Keratinocyte (primary cell): ENCODE results near the gene ZNF674. TPM values are rescaled to one million over a fixed set of nuclear protein-coding genes. Genes with fewer than 3 reads are reported as not detected.
A peak's percentile ranks its signal among the peaks of the same experiment; 100 is the strongest.

Experiments used
- DNase-seq: peaks from one replicate; pipeline ENCODE4 v3.0.0-alpha.2; 2011; ENCODE audit warnings: low read depth, missing footprints, low spot score
- FAIRE-seq: peaks from 2 replicates; lab custom pipeline; 2011; peaks lifted over from hg19 to GRCh38; lab: Jason Lieb, UNC
- H2AFZ ChIP-seq: 2 replicates; pipeline ENCODE4 v1.6.0; 2012; ENCODE audit warnings: low read length, control low read depth, inconsistent platforms; ENCODE audit not compliant: control insufficient read depth
- H3K27ac ChIP-seq: 2 replicates; pipeline ENCODE4 v1.5.1; 2011; ENCODE audit warnings: low read length; ENCODE audit not compliant: control insufficient read depth, insufficient read depth
- H3K27me3 ChIP-seq: 3 replicates; pipeline ENCODE4 v1.6.0; 2011; ENCODE audit warnings: low read length; ENCODE audit not compliant: control insufficient read depth, insufficient read depth; ENCODE audit errors: extremely low read depth
- H3K36me3 ChIP-seq, 2 experiments: 2 replicates in 1 of 2; 3 replicates in 1 of 2; pipeline ENCODE4 v1.5.1; 2011; ENCODE audit warnings: low read length in 2 of 2, mild to moderate bottlenecking in 1 of 2; ENCODE audit not compliant: control insufficient read depth in 2 of 2, insufficient read depth in 2 of 2; ENCODE audit errors: extremely low read depth in 1 of 2
- H3K4me1 ChIP-seq: 3 replicates; pipeline ENCODE4 v1.5.1; 2011; ENCODE audit warnings: low read length; ENCODE audit not compliant: control insufficient read depth, insufficient read depth; ENCODE audit errors: extremely low read depth
- H3K4me2 ChIP-seq: 3 replicates; pipeline ENCODE4 v1.6.0; 2011; ENCODE audit warnings: low read depth, low read length; ENCODE audit not compliant: control insufficient read depth, insufficient read depth; ENCODE audit errors: extremely low read depth
- H3K4me3 ChIP-seq, 3 experiments: fragments of 200-600 bp in 1 of 3; sonication (generic) in 1 of 3; 2 replicates in 2 of 3; 3 replicates in 1 of 3; pipeline ENCODE4 v1.5.1; 2011 to 2016; ENCODE audit warnings: low read length in 3 of 3, mild to moderate bottlenecking in 3 of 3, control low read depth in 2 of 3, inconsistent platforms in 1 of 3, low read depth in 1 of 3, mixed read lengths in 1 of 3, mixed run types in 1 of 3, moderate library complexity in 1 of 3; ENCODE audit not compliant: control insufficient read depth in 2 of 3, insufficient read depth in 2 of 3; ENCODE audit errors: extremely low read depth in 1 of 3
- H3K79me2 ChIP-seq: 2 replicates; pipeline ENCODE4 v1.6.0; 2012; ENCODE audit warnings: low read length; ENCODE audit not compliant: control insufficient read depth, insufficient read depth
- H3K9ac ChIP-seq: 3 replicates; pipeline ENCODE4 v1.6.0; 2011; ENCODE audit warnings: low read length; ENCODE audit not compliant: control insufficient read depth, insufficient read depth; ENCODE audit errors: extremely low read depth
- H3K9me1 ChIP-seq: 3 replicates; pipeline ENCODE4 v1.6.0; 2011; ENCODE audit warnings: low read length; ENCODE audit not compliant: control insufficient read depth, insufficient read depth; ENCODE audit errors: extremely low read depth
- H3K9me3 ChIP-seq: 2 replicates; pipeline ENCODE4 v1.5.1; 2012; ENCODE audit warnings: low read depth, low read length; ENCODE audit not compliant: control insufficient read depth
- H4K20me1 ChIP-seq: 3 replicates; pipeline ENCODE4 v1.6.0; 2011; ENCODE audit warnings: low read length; ENCODE audit not compliant: control insufficient read depth, insufficient read depth; ENCODE audit errors: extremely low read depth
- CTCF ChIP-seq, 3 experiments: IDR thresholded peaks in 1 of 3; conservative IDR thresholded peaks in 1 of 3; optimal IDR thresholded peaks in 1 of 3; 2 replicates in 2 of 3; 3 replicates in 1 of 3; pipeline versions ENCODE3 to v1.5.1; 2011; ENCODE audit warnings: low read length in 3 of 3, mild to moderate bottlenecking in 3 of 3, moderate library complexity in 2 of 3, control low read depth in 1 of 3, inconsistent platforms in 1 of 3; ENCODE audit not compliant: insufficient read depth in 2 of 3; ENCODE audit errors: extremely low read depth in 1 of 3
- EZH2 ChIP-seq: IDR thresholded peaks from one replicate; pipeline ENCODE4 v1.6.1; 2012; ENCODE audit warnings: inconsistent platforms, mild to moderate bottlenecking, low read length, moderate library complexity
- dilution Hi-C: fragments of 300-500 bp; cut with MboI; formaldehyde crosslinking; loops from one replicate; pipeline ENCODE4 v1.7.0; 2020; ENCODE audit warnings: low sequenced_read_pairs; ENCODE audit not compliant: extremely low pct_ligation_motif_present
- polyA plus RNA-seq, 5 experiments: library from polyadenylated mRNA; depleted of rRNA in 3 of 5; stranded (reverse) in 3 of 5; stranded (forward) in 1 of 5; unstranded in 1 of 5; fragments of >200 nt; gene quantifications; 1 replicate in 1 of 5; 2 replicates in 3 of 5; 3 replicates in 1 of 5; pipeline versions ENCODE4 v1.2.1 to v1.2.3, GENCODE V29; 2011 to 2012; ENCODE audit warnings: missing spikeins in 2 of 5, low read depth in 1 of 5, low replicate concordance in 1 of 5

The ZNF674 gene
- polyA plus RNA-seq, 1 donor (not counting 4 experiments of a cell fraction or from before 2014, with no cell fraction given), result 2.1 TPM

GRCh38 chrX:46575991-46576392 is 30.8 kb upstream of the ZNF674 start:
- no peak overlapping the region for H3K9ac ChIP-seq
- TF ChIP-seq CTCF (optimal IDR thresholded peaks at IDR 0.05 in 1 of 3, IDR thresholded peaks at IDR 0.05 in 1 of 3, conservative IDR thresholded peaks at IDR 0.05 in 1 of 3; ENCODE audit: extremely low read depth in 1 of 3, insufficient read depth in 2 of 3, low read length in 3 of 3), result no peak
- no peak for TF ChIP-seq EZH2
- H3K79me2 ChIP-seq, result no peaks in the 10 kb centered on the region
- FAIRE-seq (no peak), DNase-seq (no peak)
- peak overlapping the region; percentile 70 for H3K4me2 ChIP-seq
- no peak overlapping the region for H3K27ac ChIP-seq
- no peak overlapping the region for H2AFZ ChIP-seq
- no peaks in the 10 kb centered on the region for H4K20me1 ChIP-seq
- dilution Hi-C loops, result no loop called here
- H3K4me3 ChIP-seq, result no peak overlapping the region
- H3K4me1 ChIP-seq, result peaks cover 7% of the 10 kb centered on the region
- no peaks in the 10 kb centered on the region for H3K9me3 ChIP-seq
- H3K36me3 ChIP-seq, result no peaks in the 10 kb centered on the region
- no peaks in the 10 kb centered on the region for H3K27me3 ChIP-seq
- no peaks in the 10 kb centered on the region for H3K9me1 ChIP-seq

DNA sequence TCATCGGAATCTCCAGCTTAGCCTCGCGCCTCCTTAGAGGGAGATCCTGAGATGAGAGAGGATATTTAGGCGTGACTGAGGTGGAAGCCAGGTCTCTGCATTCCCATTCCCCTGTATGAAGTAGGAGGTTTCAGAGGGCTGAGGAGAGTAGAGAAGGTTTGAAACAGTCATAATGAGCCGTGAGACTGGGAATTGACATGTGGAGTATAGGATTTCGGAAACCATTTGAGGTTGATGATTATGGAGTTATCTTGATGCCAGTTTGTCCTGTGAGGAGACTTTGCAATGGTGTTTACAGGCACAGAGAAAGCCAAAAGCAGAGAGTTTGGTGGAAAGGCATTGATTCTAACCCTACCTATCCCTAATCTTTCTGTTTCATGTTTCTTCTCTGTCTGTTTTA is 30.4 kb upstream of the ZNF674 start:
- H2AFZ ChIP-seq, result no peak overlapping the region
- DNase-seq (no peak), FAIRE-seq (no peak)
- H3K9me3 ChIP-seq, result no peaks in the 10 kb centered on the region
- no peak overlapping the region for H3K9ac ChIP-seq
- H3K36me3 ChIP-seq, result no peaks in the 10 kb centered on the region
- no peaks in the 10 kb centered on the region for H3K9me1 ChIP-seq
- no peak overlapping the region for H3K27ac ChIP-seq
- no peaks in the 10 kb centered on the region for H4K20me1 ChIP-seq
- peaks cover 7% of the 10 kb centered on the region for H3K4me1 ChIP-seq
- TF ChIP-seq CTCF (optimal IDR thresholded peaks at IDR 0.05 in 1 of 3, IDR thresholded peaks at IDR 0.05 in 1 of 3, conservative IDR thresholded peaks at IDR 0.05 in 1 of 3; ENCODE audit: extremely low read depth in 1 of 3, insufficient read depth in 2 of 3, low read length in 3 of 3), result no peak
- TF ChIP-seq EZH2, result no peak
- H3K79me2 ChIP-seq, result no peaks in the 10 kb centered on the region
- H3K27me3 ChIP-seq, result no peaks in the 10 kb centered on the region
- dilution Hi-C loops, result no loop called here
- peak overlapping the region; percentile 70 for H3K4me2 ChIP-seq
- H3K4me3 ChIP-seq, result peak overlapping the region in 1 of 3 experiments; percentile 20
